GM23248 (cell line): Measurements from ENCODE around the gene NAALADL1. TPM values are rescaled to one million over a fixed set of nuclear protein-coding genes. Genes with fewer than 3 reads are reported as not detected.

Experiments used
- DNase-seq: peaks from one replicate; pipeline ENCODE4 v3.0.0-alpha.2; 2015
- H2AFZ ChIP-seq: fragments of 200-600 bp; sonication (generic); 2 replicates; pipeline ENCODE4 v1.6.1; 2016; ENCODE audit warnings: antibody characterized with exemption
- H3F3A ChIP-seq: fragments of 200-600 bp; sonication (generic); 2 replicates; pipeline ENCODE4 v1.6.1; 2016; ENCODE audit warnings: mild to moderate bottlenecking, antibody characterized with exemption, mixed run types; ENCODE audit not compliant: insufficient read depth
- H3K27ac ChIP-seq: fragments of 200-600 bp; sonication (generic); 2 replicates; pipeline ENCODE4 v1.5.1; 2016; ENCODE audit warnings: mild to moderate bottlenecking
- H3K27me3 ChIP-seq: fragments of 200-600 bp; sonication (generic); replicated peaks from 2 replicates; pipeline ENCODE4 v1.6.1; 2016; ENCODE audit warnings: mild to moderate bottlenecking; ENCODE audit not compliant: insufficient read depth
- H3K36me3 ChIP-seq: fragments of 200-600 bp; sonication (generic); 2 replicates; pipeline ENCODE4 v1.6.1; 2016; ENCODE audit warnings: low read depth, mild to moderate bottlenecking
- H3K4me1 ChIP-seq: fragments of 200-600 bp; sonication (generic); 2 replicates; pipeline ENCODE4 v1.6.1; 2016; ENCODE audit warnings: mild to moderate bottlenecking; ENCODE audit not compliant: insufficient read depth
- H3K4me2 ChIP-seq: fragments of 200-600 bp; sonication (generic); one replicate; pipeline ENCODE4 v1.6.1; 2016; ENCODE audit warnings: mild to moderate bottlenecking; ENCODE audit not compliant: unreplicated experiment
- H3K4me3 ChIP-seq: fragments of 200-600 bp; sonication (generic); 2 replicates; pipeline ENCODE4 v1.5.1; 2016; ENCODE audit warnings: mild to moderate bottlenecking
- H3K79me2 ChIP-seq: fragments of 200-600 bp; sonication (generic); 2 replicates; pipeline ENCODE4 v1.6.1; 2016; ENCODE audit warnings: mild to moderate bottlenecking; ENCODE audit not compliant: insufficient read depth
- H3K9ac ChIP-seq: fragments of 200-600 bp; sonication (generic); 2 replicates; pipeline ENCODE4 v1.6.1; 2016; ENCODE audit warnings: mild to moderate bottlenecking
- H3K9me2 ChIP-seq: fragments of 200-600 bp; sonication (generic); 2 replicates; pipeline ENCODE4 v1.6.1; 2016; ENCODE audit warnings: mixed run types, mild to moderate bottlenecking, moderate library complexity; ENCODE audit not compliant: insufficient read depth
- H3K9me3 ChIP-seq: fragments of 200-600 bp; sonication (generic); one replicate; pipeline ENCODE4 v1.6.1; 2017; ENCODE audit warnings: low read depth
- H4K20me1 ChIP-seq: fragments of 200-600 bp; sonication (generic); 2 replicates; pipeline ENCODE4 v1.6.0; 2016; ENCODE audit not compliant: insufficient read depth
- EZH2 ChIP-seq: fragments of 200-600 bp; sonication (generic); IDR thresholded peaks from 2 replicates; pipeline ENCODE4 v1.6.1; 2018; ENCODE audit warnings: antibody characterized with exemption, mild to moderate bottlenecking; ENCODE audit not compliant: insufficient read depth, poor library complexity, severe bottlenecking
- EZH2phosphoT487 ChIP-seq: fragments of 200-600 bp; sonication (generic); IDR thresholded peaks from 2 replicates; pipeline ENCODE4 v1.6.1; 2018; ENCODE audit warnings: antibody characterized with exemption, moderate library complexity, mild to moderate bottlenecking, low read depth; ENCODE audit not compliant: insufficient read depth
- WGBS, 2 experiments: methylation state at CpG; one replicate each; pipeline ENCODE4 v1.1.6; 2015 to 2017; ENCODE audit warnings: low lambda C conversion rate in 2 of 2, low coverage in 1 of 2; ENCODE audit errors: missing lambda C conversion rate in 2 of 2; 5-methylcytosine and 5-hydroxymethylcytosine counted together
- in situ Hi-C: fragments of 300-500 bp; cut with MboI; formaldehyde crosslinking; loops from 2 replicates; pipeline ENCODE4 v1.15.0; 2020
- polyA plus RNA-seq: library from polyadenylated mRNA; unstranded; fragments of >200 nt; fragmentation: Nextera tagmentation; extraction: Ambion mirVana; gene quantifications from 2 replicates; pipeline ENCODE4 v1.2.1, GENCODE V29; 2016
- total RNA-seq: library from RNA; depleted of rRNA; stranded (reverse); fragments of >200 nt; shearing (Covaris generic); gene quantifications from 2 replicates; pipeline ENCODE4 v1.2.3, GENCODE V29; 2014

NAALADL1 gene
- total and polyA plus RNA-seq, 2 experiments from 2014 or later: 26.6 to 40.7 TPM

DNA sequence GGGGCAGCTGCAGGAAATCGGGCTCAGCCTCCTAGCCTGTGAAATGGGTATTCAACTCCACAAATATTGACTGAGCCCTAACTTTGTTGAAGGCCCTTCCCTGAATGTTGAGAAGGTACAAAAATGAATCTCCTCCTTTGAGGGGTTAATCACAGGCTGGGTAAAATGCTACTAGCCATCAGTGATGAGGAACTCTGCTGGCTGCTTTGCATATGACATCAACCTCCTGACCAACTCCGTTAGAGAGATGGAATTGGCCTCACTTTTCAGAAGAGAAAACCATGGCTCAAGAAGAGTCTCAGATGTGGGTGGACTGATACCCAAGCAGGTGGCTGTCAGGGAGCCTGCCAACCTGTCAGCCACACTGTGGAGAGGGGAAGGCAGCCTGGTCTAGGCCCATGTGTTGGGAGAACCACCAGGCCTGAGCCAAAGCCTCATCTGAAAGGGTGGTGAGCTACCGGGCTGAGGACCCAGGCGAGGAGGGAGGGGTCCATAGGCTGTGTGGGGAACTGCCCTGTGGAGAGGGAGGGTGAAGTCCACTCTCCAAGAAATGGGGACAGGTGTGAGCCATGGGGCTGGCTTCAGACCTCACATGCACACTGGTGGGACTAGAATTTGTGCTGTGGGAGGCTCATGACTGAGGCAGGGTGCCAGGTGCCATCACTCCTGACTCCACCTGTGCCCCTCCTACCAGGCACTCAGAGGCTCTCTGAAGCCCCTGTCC lies 13.7 kb upstream of the NAALADL1 start:
- 58 to 67% methylated on average over 4 of the region's 4 CpGs for WGBS, 2 experiments
- in situ Hi-C loops: no loop called here
- TF ChIP-seq EZH2: no peak
- no peak for TF ChIP-seq EZH2phosphoT487
- Histone ChIP-seq H3K4me1 (no peaks in the 10 kb centered on the region), H3K4me3 (no peak overlapping the region), H3K27me3 (no peaks in the 10 kb centered on the region), H3K36me3 (no peaks in the 10 kb centered on the region), H3K9me2 (no peaks in the 10 kb centered on the region), H3K9me3 (no peaks in the 10 kb centered on the region), H3K4me2 (no peak overlapping the region), H3K9ac (no peak overlapping the region), H2AFZ (no peak overlapping the region), H3K27ac (no peak overlapping the region), H3F3A (no peaks in the 10 kb centered on the region), H3K79me2 (no peaks in the 10 kb centered on the region), H4K20me1 (no peaks in the 10 kb centered on the region)
- DNase-seq: no peak

DNA sequence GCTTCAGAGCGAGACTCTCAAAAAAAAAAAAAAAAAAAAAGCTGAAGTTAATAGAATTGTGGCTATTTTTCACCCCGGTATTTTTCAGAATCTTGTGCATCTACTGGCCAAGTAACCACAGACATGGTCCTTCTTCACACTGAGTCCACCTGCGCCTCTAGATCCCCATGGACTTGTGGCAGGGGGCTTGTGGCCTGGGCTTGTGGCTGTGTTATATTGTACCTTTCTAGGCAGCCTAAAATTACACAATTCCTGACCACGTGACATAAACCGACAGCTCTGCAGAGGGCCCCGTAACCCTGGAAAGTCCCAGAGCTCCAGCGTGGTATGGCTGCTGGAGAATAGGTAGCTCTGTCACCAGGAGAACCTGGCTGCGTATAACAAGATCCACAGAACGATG lies 10.9 kb upstream of the NAALADL1 start:
- Histone ChIP-seq H3K4me2 (no peak overlapping the region), H4K20me1 (no peaks in the 10 kb centered on the region), H3K4me3 (no peak overlapping the region), H2AFZ (no peak overlapping the region), H3K4me1 (no peaks in the 10 kb centered on the region), H3K36me3 (no peaks in the 10 kb centered on the region), H3F3A (no peaks in the 10 kb centered on the region), H3K9me2 (no peaks in the 10 kb centered on the region), H3K79me2 (no peaks in the 10 kb centered on the region), H3K27me3 (no peaks in the 10 kb centered on the region), H3K9ac (no peak overlapping the region), H3K9me3 (no peaks in the 10 kb centered on the region), H3K27ac (no peak overlapping the region)
- DNase-seq: no peak
- WGBS, 2 experiments: 69 to 70% methylated on average over 9 of the region's 9 CpGs
- in situ Hi-C loops: no loop called here
- no peak for TF ChIP-seq EZH2phosphoT487
- no peak for TF ChIP-seq EZH2

DNA sequence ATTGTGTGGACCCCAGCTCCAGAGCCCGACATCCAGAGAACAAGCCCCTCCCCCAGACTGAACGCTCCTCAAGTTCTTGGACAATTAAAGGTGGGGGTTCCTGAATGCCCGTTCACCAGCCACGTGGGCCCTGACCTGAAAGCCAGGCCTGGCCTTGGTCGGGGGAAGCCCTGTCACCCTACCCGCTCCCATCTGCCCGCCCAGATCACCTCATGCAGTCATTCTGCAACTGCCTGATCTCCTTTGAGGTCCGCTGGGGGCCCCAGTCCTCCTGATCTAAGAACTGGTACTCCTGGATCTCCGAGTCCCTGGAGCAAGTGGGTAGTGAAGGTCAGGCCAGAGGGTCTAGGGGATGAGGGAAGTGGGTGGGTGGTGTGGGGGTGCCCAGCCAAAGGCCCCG lies 9.1 kb upstream of the NAALADL1 start:
- 74 to 84% methylated on average over 8 to 10 of the region's 10 CpGs for WGBS, 2 experiments
- Histone ChIP-seq H3K36me3 (no peaks in the 10 kb centered on the region), H2AFZ (no peak overlapping the region), H3K9me3 (no peaks in the 10 kb centered on the region), H3K27me3 (no peaks in the 10 kb centered on the region), H4K20me1 (no peaks in the 10 kb centered on the region), H3K4me1 (no peaks in the 10 kb centered on the region), H3K4me3 (no peak overlapping the region), H3K79me2 (no peaks in the 10 kb centered on the region), H3K9ac (no peak overlapping the region), H3K9me2 (no peaks in the 10 kb centered on the region), H3K4me2 (no peak overlapping the region), H3K27ac (no peak overlapping the region), H3F3A (no peaks in the 10 kb centered on the region)
- in situ Hi-C loops: no loop called here
- TF ChIP-seq EZH2 (no peak), EZH2phosphoT487 (no peak)
- no peak for DNase-seq

DNA sequence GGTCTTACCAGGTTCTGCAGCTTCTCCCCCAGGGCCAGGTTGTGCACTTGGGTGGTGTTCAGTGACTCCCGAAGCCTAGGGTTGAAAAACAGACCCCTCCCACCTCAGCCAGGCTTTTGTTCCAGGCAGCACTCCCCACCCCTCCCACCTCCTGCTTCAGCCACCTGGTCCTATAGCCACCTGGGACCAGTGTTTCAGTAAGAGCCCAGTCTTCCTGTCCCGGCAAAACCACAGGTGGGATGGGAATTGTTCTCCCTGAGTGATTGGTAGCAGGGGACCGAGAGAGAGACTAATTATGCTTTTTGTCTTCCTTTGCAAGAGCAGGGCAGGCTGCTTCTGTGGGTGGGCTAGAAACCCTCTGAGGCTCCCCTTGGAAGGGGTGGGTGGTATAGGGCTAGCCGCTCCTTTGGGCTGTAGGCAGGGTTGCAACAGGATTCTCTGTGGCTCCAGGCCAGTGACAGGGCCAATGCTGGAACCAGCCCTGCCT lies 8.5 kb upstream of the NAALADL1 start:
- H3K27ac ChIP-seq: no peak overlapping the region
- H3K36me3 ChIP-seq: no peaks in the 10 kb centered on the region
- no peaks in the 10 kb centered on the region for H3K79me2 ChIP-seq
- no peak for DNase-seq
- no peaks in the 10 kb centered on the region for H3K27me3 ChIP-seq
- no peaks in the 10 kb centered on the region for H3K9me3 ChIP-seq
- in situ Hi-C loops: no loop called here
- no peak overlapping the region for H3K9ac ChIP-seq
- H3K4me3 ChIP-seq: no peak overlapping the region
- no peaks in the 10 kb centered on the region for H3F3A ChIP-seq
- no peaks in the 10 kb centered on the region for H4K20me1 ChIP-seq
- 39 to 45% methylated on average over 3 to 4 of the region's 4 CpGs for WGBS, 2 experiments
- no peak for TF ChIP-seq EZH2
- no peak for TF ChIP-seq EZH2phosphoT487
- H2AFZ ChIP-seq: no peak overlapping the region
- no peak overlapping the region for H3K4me2 ChIP-seq
- H3K9me2 ChIP-seq: no peaks in the 10 kb centered on the region
- no peaks in the 10 kb centered on the region for H3K4me1 ChIP-seq

DNA sequence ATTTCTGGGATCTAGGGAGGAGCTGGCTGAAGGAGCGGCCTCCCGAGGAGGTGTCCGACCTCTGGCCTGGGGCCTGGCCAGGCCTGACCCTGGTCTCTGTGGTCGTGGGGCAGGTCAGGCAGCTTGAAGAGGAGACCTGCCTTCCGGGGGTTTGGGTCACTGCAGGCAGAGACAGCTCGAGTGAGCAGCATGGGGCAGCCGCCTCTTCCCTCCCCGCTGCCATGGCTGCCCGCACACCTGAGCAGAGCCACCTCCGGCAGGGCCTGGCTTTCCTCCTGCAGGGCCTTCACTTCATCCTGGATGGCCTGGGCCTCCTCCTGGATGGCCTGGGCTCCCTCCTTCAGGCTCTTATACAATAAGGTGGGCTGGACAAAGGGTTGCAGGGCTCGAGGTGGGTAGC lies 8.0 kb upstream of the NAALADL1 start:
- no peak for DNase-seq
- Histone ChIP-seq H3K4me2 (no peak overlapping the region), H2AFZ (no peak overlapping the region), H3K36me3 (no peaks in the 10 kb centered on the region), H3K4me3 (no peak overlapping the region), H4K20me1 (no peaks in the 10 kb centered on the region), H3K27ac (no peak overlapping the region), H3K9me2 (no peaks in the 10 kb centered on the region), H3K4me1 (no peaks in the 10 kb centered on the region), H3K79me2 (no peaks in the 10 kb centered on the region), H3K27me3 (no peaks in the 10 kb centered on the region), H3F3A (no peaks in the 10 kb centered on the region), H3K9me3 (no peaks in the 10 kb centered on the region), H3K9ac (no peak overlapping the region)
- in situ Hi-C loops: no loop called here
- TF ChIP-seq EZH2phosphoT487 (no peak), EZH2 (no peak)
- 56 to 60% methylated on average over 11 of the region's 11 CpGs for WGBS, 2 experiments
